ENCODE data around the gene FHOD3. TPM values are rescaled to one million over a fixed set of nuclear protein-coding genes. Genes with fewer than 3 reads are reported as not detected.

FHOD3 gene
- total and polyA plus RNA-seq, 2 experiments from 2014 or later, result 2.7 to 8.7 TPM

- no peak for TF ChIP-seq ZNF462 (CRISPR knock-in tag; IDR thresholded peaks at IDR 0.05)
These were observed 472.9 kb downstream of the FHOD3 start (continued) for GRCh38 chr18:36770315-36770946.

GRCh38 chr18:36771245-36771644 is 473.7 kb downstream of the FHOD3 start:
- ATAC-seq, result no peak
- Mint-ChIP-seq H3K27me3 (ENCODE audit: insufficient read depth, low read depth, poor library complexity) (peaks cover 5% of the 10 kb centered on the region), H3K4me3 (no peak overlapping the region), H3K27ac (0 out of 2 replicates have a peak overlapping the region, but pooled peaks have one; percentile 23), H3K36me3 (ENCODE audit: low read depth) (no peaks in the 10 kb centered on the region), H3K4me1 (peaks cover 11% of the 10 kb centered on the region), H3K9me3 (no peaks in the 10 kb centered on the region)
- H2AFZ ChIP-seq, result no peak overlapping the region
- no peaks in the 10 kb centered on the region for H3F3A ChIP-seq (replicated peaks; ENCODE audit: low read depth)
- H4K20me1 ChIP-seq (replicated peaks; ENCODE audit: insufficient read depth), result no peaks in the 10 kb centered on the region
- no peak overlapping the region for H3K27ac ChIP-seq (ENCODE audit: low read depth)
- 0 out of 2 replicates have a peak, but pooled peaks cover 6% of the 10 kb centered on the region for H3K4me1 ChIP-seq (ENCODE audit: insufficient read depth)
- no peaks in the 10 kb centered on the region for H3K9me2 ChIP-seq (ENCODE audit: insufficient read depth)
- no peaks in the 10 kb centered on the region for H3K36me3 ChIP-seq (ENCODE audit: insufficient read depth)
- H3K4me3 ChIP-seq, result no peak overlapping the region
- H3K27me3 ChIP-seq (ENCODE audit: insufficient read depth), result no peaks in the 10 kb centered on the region
- no peak for DNase-seq (ENCODE audit: low spot score)
- no peak overlapping the region for H3K4me2 ChIP-seq
- no peaks in the 10 kb centered on the region for H3K79me2 ChIP-seq (replicated peaks; ENCODE audit: insufficient read depth)
- TF ChIP-seq CTCF (conservative IDR thresholded peaks at IDR 0.05; ENCODE audit: low read depth in 2 of 2), result no peak
- TF ChIP-seq REST (IDR thresholded peaks at IDR 0.05; ENCODE audit: unreplicated experiment), result no peak
- no peak for TF ChIP-seq POLR2AphosphoS5 (IDR thresholded peaks at IDR 0.05; ENCODE audit: low read depth)
- no peak for TF ChIP-seq EZH2 (IDR thresholded peaks at IDR 0.05; ENCODE audit: low read depth, unreplicated experiment)
- TF ChIP-seq NANOG (IDR thresholded peaks at IDR 0.05; ENCODE audit: borderline replicate concordance), result no peak
- TF ChIP-seq EZH2phosphoT487 (IDR thresholded peaks at IDR 0.05; ENCODE audit: unreplicated experiment), result no peak
- TF ChIP-seq CREB1 (CRISPR knock-in tag; IDR thresholded peaks at IDR 0.05; ENCODE audit: low read depth), result no peak
- no peak for TF ChIP-seq ZNF114 (CRISPR knock-in tag; IDR thresholded peaks at IDR 0.05)
- TF ChIP-seq ZNF331 (CRISPR knock-in tag; IDR thresholded peaks at IDR 0.05; ENCODE audit: low read depth), result no peak
- no peak for TF ChIP-seq ETS1 (IDR thresholded peaks at IDR 0.05)
